ENCODE measurements around the gene CYP2U1. TPM values are rescaled to one million over a fixed set of nuclear protein-coding genes. Genes with fewer than 3 reads are reported as not detected.
"Not testable (repeated sequence)": the region's sequence is repeated elsewhere in the genome, so short reads cannot be mapped to it uniquely, and the experiment has no call there.

The CYP2U1 gene
- total RNA-seq (2014; rRNA removed; shearing (Covaris generic)), result 13.1 and 15.7 TPM in 2 replicates

DNA sequence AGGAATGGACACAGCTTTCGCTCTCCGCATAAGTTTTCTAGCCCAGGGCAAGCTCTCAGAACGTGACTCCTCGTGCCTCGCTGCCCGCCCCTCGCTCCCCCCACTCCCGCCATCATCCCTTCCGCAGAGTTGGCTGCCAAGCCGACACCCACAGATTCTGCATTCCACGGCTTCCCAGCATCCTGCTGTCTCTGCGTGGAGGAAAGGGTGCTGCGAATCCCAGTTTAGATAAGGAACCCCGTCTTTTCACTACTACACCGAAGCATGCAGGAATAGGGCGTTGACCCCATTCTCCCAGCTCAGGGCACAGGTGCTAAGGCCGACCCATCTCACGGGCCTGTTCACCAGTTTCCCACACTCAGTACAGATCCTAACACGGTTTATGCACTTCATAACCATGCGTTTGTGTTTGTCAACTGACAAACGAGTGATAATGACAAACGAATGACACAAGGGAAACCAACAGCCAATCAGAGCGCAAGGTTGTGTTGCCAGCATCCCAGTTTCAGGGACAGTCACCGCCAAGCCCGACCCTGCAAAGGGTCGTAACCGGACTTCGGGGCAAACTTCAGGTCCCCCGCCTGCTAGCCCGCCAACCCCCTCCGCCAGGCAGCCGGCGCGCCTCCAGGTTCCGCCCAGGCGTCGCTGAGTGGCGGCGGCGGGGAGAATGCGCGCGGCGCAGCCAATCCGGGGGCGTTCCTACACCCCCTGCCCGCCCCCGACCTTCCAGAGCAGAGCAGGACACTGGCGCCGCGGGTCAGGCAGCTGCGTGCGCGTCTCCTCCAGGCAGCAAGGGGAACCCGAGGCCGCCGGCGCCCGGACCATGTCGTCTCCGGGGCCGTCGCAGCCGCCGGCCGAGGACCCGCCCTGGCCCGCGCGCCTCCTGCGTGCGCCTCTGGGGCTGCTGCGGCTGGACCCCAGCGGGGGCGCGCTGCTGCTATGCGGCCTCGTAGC, at the start of gene CYP2U1:
Gene CYP2U1, plus strand, starts transcription at position 729 of the 954 bp plus-strand sequence. Its CDS starts 95 bp downstream, at position 824.
- peak; percentile 61 for DNase-seq (ENCODE audit: low spot score)

DNA sequence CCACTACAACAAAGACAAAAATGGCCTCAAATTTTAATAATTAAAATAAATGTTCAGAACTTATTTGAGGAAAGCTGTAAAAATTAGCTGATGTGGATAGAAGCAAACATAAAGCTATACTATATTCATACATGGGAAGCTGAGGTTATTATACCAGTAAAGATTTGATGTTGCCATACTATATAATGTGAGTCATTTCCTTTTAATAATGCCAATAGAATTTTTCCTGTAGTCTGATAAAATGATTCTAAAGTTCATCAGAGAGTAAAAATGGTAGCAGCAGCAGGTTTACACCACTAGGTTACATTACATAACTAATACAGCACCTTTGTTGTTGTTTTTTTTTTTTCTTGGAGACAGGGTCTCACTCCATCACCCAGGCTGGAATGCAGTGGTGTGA, 45.5 kb upstream of the CYP2U1 start:
- DNase-seq (ENCODE audit: low spot score), result no peak

- DNase-seq (ENCODE audit: low spot score), result peak; percentile 10
Observed at GRCh38 chr4:107888237-107888636, 43.1 kb upstream of the CYP2U1 start.

DNA sequence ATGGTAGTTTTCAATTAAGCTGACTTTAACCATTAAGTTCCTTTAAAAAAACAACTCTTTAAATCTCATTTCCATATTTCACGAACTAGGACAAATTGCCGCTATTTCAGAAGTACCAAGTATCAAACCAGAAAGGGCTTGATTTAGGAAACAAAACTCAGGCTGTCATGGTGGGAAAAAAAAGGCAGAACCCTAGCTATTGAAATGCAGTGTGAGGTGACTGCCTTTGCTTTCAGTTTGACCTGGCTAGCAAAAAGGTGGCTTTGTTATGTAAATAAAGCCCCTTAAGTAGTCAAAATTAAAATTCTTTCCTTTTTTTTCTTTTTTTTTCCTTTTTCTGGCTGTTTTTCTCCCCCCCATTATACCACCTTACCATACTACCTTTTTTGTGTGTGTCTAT, 40.6 kb upstream of the CYP2U1 start:
- DNase-seq (ENCODE audit: low spot score), result no peak

DNA sequence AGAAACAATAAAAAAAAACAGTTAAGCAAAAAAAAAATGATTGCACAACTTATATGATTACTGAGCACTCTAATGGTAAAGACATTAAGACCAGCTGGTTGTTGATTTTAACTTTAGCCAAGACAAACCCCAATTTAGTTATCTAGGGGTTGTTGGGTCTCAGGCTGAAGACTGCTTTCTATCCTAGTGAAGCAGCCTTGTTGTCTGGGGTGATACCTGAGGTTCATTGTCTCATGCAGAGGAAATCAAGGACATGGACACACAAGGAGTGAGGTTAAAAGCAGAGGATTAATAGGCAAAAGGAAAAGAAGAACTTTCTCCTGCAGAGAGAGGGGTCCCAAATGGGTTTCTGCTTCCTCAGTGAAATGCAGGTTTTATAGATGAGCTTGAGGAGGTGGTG, 40.0 kb upstream of the CYP2U1 start:
- DNase-seq (ENCODE audit: low spot score), result no peak

GRCh38 chr4:107893171-107894137, 37.9 kb upstream of the CYP2U1 start:
- no peak for DNase-seq (ENCODE audit: low spot score)

DNA sequence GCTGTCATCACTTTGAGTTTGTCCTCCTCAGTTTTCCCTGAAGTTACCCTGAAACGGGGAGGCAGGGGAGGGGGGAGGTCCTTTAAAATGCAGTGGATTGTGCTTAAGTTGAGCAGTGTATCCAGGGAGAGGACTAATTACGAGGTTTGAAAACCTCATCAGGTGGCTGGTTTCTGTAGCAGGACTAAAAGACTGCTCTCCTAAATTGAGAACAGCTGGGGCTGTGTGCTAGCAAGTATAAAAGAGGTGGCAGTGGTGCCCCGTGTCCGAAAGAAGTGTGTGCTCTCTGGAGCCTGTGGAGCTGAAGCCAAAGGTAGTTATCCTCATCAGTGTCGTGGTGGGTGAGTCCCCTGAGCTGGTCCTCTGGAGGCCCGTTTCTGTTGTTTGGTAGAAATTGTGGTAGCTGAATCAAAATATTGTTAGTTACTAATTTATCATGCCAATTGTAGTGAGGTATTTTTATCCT, 37.2 kb upstream of the CYP2U1 start:
- no peak for DNase-seq (ENCODE audit: low spot score)

DNA sequence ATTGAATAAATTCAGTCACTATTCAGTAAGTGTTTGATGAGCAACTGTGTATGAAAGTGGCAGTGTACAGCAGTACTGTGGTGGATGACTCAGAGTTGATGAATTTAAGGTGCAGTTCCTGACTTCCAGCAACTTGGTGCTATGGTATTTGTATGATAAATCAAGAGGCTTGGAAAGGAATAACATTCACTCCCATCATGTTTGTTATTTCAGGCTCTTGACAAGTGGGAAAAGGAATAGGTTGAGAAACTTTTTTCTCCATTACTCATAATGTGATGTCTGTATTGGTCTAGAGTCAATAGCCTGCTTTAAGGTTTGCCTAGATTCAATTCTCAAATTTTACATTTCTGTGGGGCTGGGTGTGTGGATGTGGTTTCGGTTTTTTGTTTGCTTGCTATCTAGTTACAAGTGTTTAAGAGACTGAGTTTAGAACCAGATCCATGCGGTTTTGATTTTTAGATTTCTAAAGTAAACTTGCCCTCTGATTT, 35.1 kb upstream of the CYP2U1 start:
- peak; percentile 96 for DNase-seq (ENCODE audit: low spot score)

GRCh38 chr4:107896646-107897045, 34.7 kb upstream of the CYP2U1 start:
- DNase-seq (ENCODE audit: low spot score), result no peak

DNA sequence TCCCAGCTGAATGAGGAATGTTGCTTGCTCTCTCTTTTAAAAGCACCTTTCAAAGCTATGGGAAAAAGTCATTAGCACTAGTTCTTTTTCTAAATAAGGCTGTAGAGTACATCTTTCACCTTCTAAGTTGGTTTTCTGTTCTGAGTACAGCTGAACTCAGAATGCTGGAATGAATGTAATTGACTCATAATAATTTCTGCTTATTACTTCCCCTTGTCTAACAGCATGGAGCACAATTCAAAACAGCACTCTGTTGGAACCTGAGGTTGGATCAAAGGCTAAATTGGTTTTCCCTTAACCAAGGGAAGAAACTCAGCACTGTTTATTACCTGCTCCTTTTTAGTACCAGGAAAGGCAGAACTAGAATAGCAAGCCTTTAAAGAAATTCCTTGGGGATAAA, 33.5 kb upstream of the CYP2U1 start:
- DNase-seq (ENCODE audit: low spot score), result no peak

DNA sequence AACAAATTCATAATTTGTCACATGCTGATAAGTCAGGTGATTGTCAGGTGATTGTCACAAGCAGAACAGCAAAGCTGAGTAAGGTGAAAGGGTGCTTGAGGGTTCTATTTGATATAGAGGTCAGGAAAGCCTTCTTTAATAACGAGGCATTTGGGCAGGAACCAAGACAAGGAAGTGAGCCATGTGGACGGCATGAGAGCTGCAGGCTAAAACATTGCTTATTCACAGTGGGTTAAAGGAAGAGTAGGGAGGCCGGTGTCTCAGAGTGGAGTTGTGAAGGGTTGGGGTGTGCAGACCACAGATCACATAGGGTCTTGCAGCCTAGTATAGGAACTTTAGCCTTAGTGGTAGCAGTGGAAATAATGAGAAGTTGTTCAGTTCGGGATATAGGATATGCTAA, 31.3 kb upstream of the CYP2U1 start:
- DNase-seq (ENCODE audit: low spot score), result no peak

DNA sequence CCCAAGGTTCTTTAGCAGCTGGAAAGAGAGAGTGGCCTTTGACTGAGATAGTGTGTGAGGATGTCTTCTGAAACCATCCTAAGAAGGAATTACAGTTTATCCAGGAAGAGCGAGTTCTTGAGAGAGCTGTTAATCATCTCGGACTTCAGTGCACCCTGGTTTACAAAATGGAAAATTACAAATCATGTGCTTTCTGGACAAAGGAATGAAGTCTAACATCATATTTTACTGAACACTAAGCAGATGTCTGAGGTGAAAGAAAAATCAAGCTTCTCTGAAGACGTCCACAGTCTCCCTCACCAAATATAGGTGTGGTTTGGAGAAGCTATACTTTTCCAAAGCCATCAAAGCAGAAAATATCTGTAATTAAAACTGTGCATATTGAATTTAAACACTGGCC, 30.8 kb upstream of the CYP2U1 start:
- DNase-seq (ENCODE audit: low spot score), result no peak

DNA sequence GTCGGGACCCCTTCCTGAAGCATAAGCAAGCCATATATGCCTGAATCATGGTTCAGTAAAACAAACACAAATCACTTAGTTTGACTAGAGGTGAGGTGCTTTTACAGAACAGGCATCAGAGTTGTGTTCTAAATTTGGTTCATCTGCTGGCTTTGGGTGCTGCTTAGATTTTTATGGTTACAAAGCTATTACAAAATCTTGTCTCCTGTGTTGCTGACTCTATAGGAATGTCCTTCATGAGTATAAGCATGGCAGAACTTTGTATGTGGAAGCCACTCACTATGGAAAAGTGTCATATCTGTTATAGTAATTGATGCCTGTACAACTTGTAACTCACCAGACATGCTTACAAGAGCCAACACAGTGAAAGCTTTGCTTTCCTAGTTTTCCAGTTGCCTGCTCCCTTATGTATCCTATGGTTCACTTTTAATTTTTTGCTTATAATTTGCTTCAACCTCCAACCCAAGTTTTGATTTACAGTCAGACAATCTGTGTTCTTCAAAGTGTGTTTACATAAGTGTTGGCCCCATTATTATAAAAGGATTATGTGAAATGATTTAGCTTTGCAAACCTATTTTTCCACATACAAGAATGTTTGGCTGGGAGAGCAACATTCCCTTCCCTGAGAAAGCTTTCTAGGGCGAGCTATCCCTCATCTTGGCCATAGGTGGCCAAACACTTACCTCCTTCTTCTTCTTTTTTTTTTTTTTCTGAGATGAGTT, 30.0 kb upstream of the CYP2U1 start:
- DNase-seq (ENCODE audit: low spot score), result no peak

DNA sequence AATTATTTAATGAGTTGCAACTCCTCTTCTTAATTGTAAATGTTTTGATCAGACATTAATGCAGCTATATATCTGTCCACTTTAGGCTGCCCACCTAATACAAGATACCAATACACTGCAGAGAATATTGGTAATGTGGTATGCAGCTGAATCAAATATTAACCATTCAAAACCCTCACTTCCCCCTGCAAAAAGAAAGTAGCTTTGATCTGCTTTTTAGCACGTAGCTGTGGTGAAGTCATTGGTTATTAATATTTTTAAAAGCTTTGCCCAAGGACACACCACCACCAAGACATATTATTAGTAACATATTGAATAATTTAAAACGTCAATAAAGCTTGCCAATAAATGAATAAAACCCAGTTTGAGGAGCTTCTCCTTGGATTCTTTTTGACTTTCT, 28.6 kb upstream of the CYP2U1 start:
- DNase-seq (ENCODE audit: low spot score), result no peak

DNA sequence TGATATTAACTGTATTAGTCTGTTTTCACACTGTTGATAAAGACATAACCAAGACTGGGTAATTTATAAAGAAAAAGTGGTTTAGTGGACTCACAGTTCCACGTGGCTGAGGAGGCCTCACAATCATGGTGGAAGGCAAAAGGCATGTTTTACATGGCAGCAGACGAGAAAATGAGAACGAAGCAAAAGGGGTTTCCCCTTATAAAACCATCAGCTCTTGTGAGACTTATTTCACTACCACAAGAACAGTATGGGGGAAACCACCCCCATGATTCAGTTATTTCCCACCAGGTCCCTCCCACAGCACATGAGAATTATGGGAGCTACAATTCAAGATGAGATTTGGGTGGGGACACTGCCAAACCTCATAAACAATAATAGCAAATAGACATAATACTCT, 26.3 kb upstream of the CYP2U1 start:
- not testable (repeated sequence) for DNase-seq (ENCODE audit: low spot score)

GRCh38 chr4:107906458-107907100, 24.8 kb upstream of the CYP2U1 start:
- no peak for DNase-seq (ENCODE audit: low spot score)

GRCh38 chr4:107908377-107908776, 23.0 kb upstream of the CYP2U1 start:
- no peak for DNase-seq (ENCODE audit: low spot score)

DNA sequence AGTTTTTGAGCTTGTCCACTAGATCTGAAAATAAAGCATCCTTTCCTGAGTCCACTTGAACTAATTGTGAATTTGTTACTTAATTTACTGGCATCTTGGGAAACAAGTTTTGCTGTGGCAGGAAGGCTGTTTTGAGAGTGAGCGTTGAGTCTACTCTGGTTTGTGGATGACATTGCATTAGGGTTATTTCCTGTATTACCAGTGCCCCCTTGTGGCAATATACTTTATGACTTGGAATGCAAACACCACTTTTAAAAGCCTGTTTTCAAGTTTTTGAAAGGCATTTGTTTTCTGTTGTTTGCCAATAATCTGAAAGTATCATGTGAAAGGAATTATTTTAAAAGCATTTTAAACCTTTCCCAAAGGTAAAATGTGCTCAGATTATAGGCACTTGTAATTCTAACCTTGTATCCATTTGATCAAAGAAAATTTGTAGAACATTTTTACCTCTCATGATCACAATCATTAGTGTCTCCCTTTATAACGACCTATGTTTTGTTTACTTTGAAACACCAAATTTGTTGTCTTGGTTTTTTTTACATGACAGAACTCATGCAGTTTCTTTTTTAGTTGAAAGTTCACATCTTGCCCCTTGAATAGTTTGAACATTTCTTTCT, 18.0 kb upstream of the CYP2U1 start:
- DNase-seq (ENCODE audit: low spot score), result peak; percentile 55

- no peak for DNase-seq (ENCODE audit: low spot score)
Observed at GRCh38 chr4:107915220-107915619, 16.1 kb upstream of the CYP2U1 start.

GRCh38 chr4:107916623-107917022, 14.7 kb upstream of the CYP2U1 start:
- no peak for DNase-seq (ENCODE audit: low spot score)
